Natural killer cell (primary cell): ENCODE results near the gene LLGL1. TPM values are rescaled to one million over a fixed set of nuclear protein-coding genes. Genes with fewer than 3 reads are reported as not detected.

Source experiments
- ATAC-seq, 3 donors: fragments of 150-1000 bp in 2 of 3; fragments of 200-7000 bp in 1 of 3; cut with Tn5 transposase; 1 replicate in 1 of 3; 2 replicates in 2 of 3; pipeline ENCODE4 v1.10.0; 2021; ENCODE audit warnings: mild to moderate bottlenecking in 2 of 3, moderate library complexity in 2 of 3
- DNase-seq, 2 donors: peaks; one replicate each; pipeline versions ENCODE4 v3.0.0 to v3.0.0-alpha.2; 2013 to 2021; ENCODE audit warnings: mixed read lengths in 1 of 2
- H3K27ac ChIP-seq: one replicate; pipeline ENCODE4 v1.5.1; 2013; ENCODE audit warnings: mild to moderate bottlenecking, low read length
- H3K27me3 ChIP-seq: one replicate; pipeline ENCODE4 v1.6.1; 2013; ENCODE audit warnings: low read length; ENCODE audit not compliant: control insufficient read depth, insufficient read depth
- H3K36me3 ChIP-seq: one replicate; pipeline ENCODE4 v1.6.1; 2013; ENCODE audit warnings: low read length; ENCODE audit not compliant: control insufficient read depth, insufficient read depth
- H3K4me1 ChIP-seq: one replicate; pipeline ENCODE4 v1.6.1; 2013; ENCODE audit warnings: low read length; ENCODE audit not compliant: control insufficient read depth, insufficient read depth
- H3K4me3 ChIP-seq: one replicate; pipeline ENCODE4 v1.5.1; 2013; ENCODE audit warnings: low read length
- H3K9me3 ChIP-seq: one replicate; pipeline ENCODE4 v1.6.1; 2013; ENCODE audit warnings: low read length; ENCODE audit not compliant: control insufficient read depth, insufficient read depth
- H3K27ac Mint-ChIP-seq, 2 donors: one replicate each; pipeline ENCODE4 v1.8.0; 2022; ENCODE audit warnings: mild to moderate bottlenecking in 2 of 2, mixed read lengths in 2 of 2, moderate library complexity in 1 of 2
- H3K27me3 Mint-ChIP-seq, 2 donors: one replicate each; pipeline ENCODE4 v1.8.0; 2022; ENCODE audit warnings: low read depth in 2 of 2, mixed read lengths in 2 of 2
- H3K36me3 Mint-ChIP-seq: one replicate; pipeline ENCODE4 v1.8.0; 2022; ENCODE audit warnings: mixed read lengths
- H3K4me1 Mint-ChIP-seq, 2 donors: one replicate each; pipeline ENCODE4 v1.8.0; 2022; ENCODE audit warnings: mixed read lengths in 2 of 2
- H3K4me3 Mint-ChIP-seq: one replicate; pipeline ENCODE4 v1.8.0; 2022; ENCODE audit warnings: mild to moderate bottlenecking, moderate library complexity, mixed read lengths
- H3K9me3 Mint-ChIP-seq, 2 donors: one replicate each; pipeline ENCODE4 v1.8.0; 2022; ENCODE audit warnings: mixed read lengths in 2 of 2
- CTCF ChIP-seq: fragments of 200-600 bp; IDR thresholded peaks from one replicate; pipeline ENCODE4 v1.8.0; 2022; ENCODE audit warnings: antibody characterized with exemption
- WGBS: methylation state at CpG from one replicate; pipeline ENCODE4 v1.1.7; 2013; ENCODE audit warnings: missing lambda C conversion rate; ENCODE audit not compliant: insufficient coverage; 5-methylcytosine and 5-hydroxymethylcytosine counted together
- intact Hi-C: fragments of 100-400 bp; cut with micrococcal nuclease; formaldehyde crosslinking; loops from one replicate; pipeline ENCODE4 v1.14.2; 2022
- total RNA-seq, 4 donors: library from RNA; stranded (reverse); fragments of 120-200 nt in 1 of 4; gene quantifications; one replicate each; pipeline versions ENCODE4 v1.2.3 to v1.2.4, GENCODE V29; 2013 to 2022

The LLGL1 gene
- total RNA-seq, 3 donors from 2014 or later (not counting 1 experiment from before 2014, with no cell fraction given) = 19.7 to 26.2 (median 25.8) TPM

GRCh38 chr17:18256776-18257175 lies 31.3 kb downstream of the LLGL1 start:
- 97% methylated on average over 7 of the region's 7 CpGs for WGBS
- no peak for ATAC-seq
- H3K27ac ChIP-seq = no peak overlapping the region
- Mint-ChIP-seq H3K9me3 (no peaks in the 10 kb centered on the region), H3K36me3 (no peaks in the 10 kb centered on the region), H3K4me3 (peak overlapping the region; percentile 97), H3K27ac (peak overlapping the region; percentile 51 to 96), H3K4me1 (peaks cover 17 to 28% of the 10 kb centered on the region in 2 donors), H3K27me3 (no peaks in the 10 kb centered on the region)
- H3K4me1 ChIP-seq = peaks cover 44% of the 10 kb centered on the region
- intact Hi-C loops = loop anchor here (5.0 kb wide), 1 partner anchor 74 kb away; the partner anchor contains the start of gene ALKBH5
- H3K27me3 ChIP-seq = no peaks in the 10 kb centered on the region
- H3K9me3 ChIP-seq = no peaks in the 10 kb centered on the region
- no peak overlapping the region for H3K4me3 ChIP-seq
- DNase-seq = no peak
- TF ChIP-seq CTCF = no peak
- peaks cover 37% of the 10 kb centered on the region for H3K36me3 ChIP-seq

- Mint-ChIP-seq H3K27ac (peak overlapping the region; percentile 81 to 96), H3K4me1 (peaks cover 17 to 34% of the 10 kb centered on the region in 2 donors), H3K9me3 (no peaks in the 10 kb centered on the region), H3K36me3 (no peaks in the 10 kb centered on the region), H3K27me3 (no peaks in the 10 kb centered on the region), H3K4me3 (peak overlapping the region; percentile 97)
- DNase-seq (peak in 1 of 2 donors; percentile 50), ATAC-seq (peak in 1 of 3 donors; percentile 6)
- Histone ChIP-seq H3K27ac (peak overlapping the region; percentile 56), H3K4me3 (peak overlapping the region; percentile 65), H3K4me1 (peaks cover 50% of the 10 kb centered on the region), H3K36me3 (peaks cover 30% of the 10 kb centered on the region), H3K27me3 (no peaks in the 10 kb centered on the region), H3K9me3 (no peaks in the 10 kb centered on the region)
- 35% methylated on average over 18 of the region's 18 CpGs for WGBS
- intact Hi-C loops = loop anchor here (5.0 kb wide), 1 partner anchor 75 kb away; the partner anchor contains the start of gene ALKBH5
- no peak for TF ChIP-seq CTCF
Observed at GRCh38 chr17:18257268-18257981, 32.0 kb downstream of the LLGL1 start.

DNA sequence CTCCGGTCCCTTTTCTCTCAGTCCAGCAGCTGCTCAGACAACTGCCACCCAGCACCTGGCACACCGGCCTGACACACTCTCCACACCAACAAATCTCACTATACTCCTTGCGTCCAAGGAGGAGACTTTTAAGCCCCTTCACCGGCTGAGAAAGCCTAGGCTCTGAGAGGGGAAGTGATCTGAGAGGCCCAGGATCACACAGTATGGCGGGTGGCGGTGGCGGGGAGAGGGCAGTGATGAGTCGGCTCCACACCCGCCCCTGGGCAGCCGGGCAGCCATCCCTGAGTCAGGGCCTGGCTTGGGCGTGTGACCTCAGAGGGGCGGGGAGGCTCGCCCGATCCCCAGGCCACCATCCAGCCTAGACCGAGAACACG lies 32.5 kb downstream of the LLGL1 start:
- H3K4me3 ChIP-seq = peak overlapping the region; percentile 65
- Mint-ChIP-seq H3K36me3 (no peaks in the 10 kb centered on the region), H3K27ac (peak overlapping the region; percentile 81 to 96), H3K27me3 (no peaks in the 10 kb centered on the region), H3K9me3 (no peaks in the 10 kb centered on the region), H3K4me1 (peaks cover 17 to 36% of the 10 kb centered on the region in 2 donors), H3K4me3 (peak overlapping the region; percentile 97)
- peak; percentile 54 to 55 for DNase-seq
- H3K9me3 ChIP-seq = no peaks in the 10 kb centered on the region
- H3K4me1 ChIP-seq = peaks cover 51% of the 10 kb centered on the region
- peak; percentile 47 to 75 (median 49) for ATAC-seq
- H3K27ac ChIP-seq = peak overlapping the region; percentile 56
- peaks cover 27% of the 10 kb centered on the region for H3K36me3 ChIP-seq
- WGBS = 0% methylated on average over 16 of the region's 16 CpGs
- intact Hi-C loops = loop anchor here (5.0 kb wide), 1 partner anchor 76 kb away; the partner anchor contains the start of gene ALKBH5
- TF ChIP-seq CTCF = no peak
- no peaks in the 10 kb centered on the region for H3K27me3 ChIP-seq
